ENCODE results near the gene ZNF563. TPM values are rescaled to one million over a fixed set of nuclear protein-coding genes. Genes with fewer than 3 reads are reported as not detected.

ZNF563 gene
- total RNA-seq, 1 experiment from 2014 or later = 1.9 TPM

GRCh38 chr19:12350890-12351197 is 17.4 kb upstream of the ZNF563 start:
- H3K79me2 ChIP-seq (ENCODE audit: insufficient read depth, low read length) = no peaks in the 10 kb centered on the region
- no peak overlapping the region for H2AK5ac ChIP-seq (ENCODE audit: insufficient read length, low read length)
- H2BK15ac ChIP-seq (ENCODE audit: low read depth, low read length) = no peak overlapping the region
- DNase-seq = no peak
- no peak overlapping the region for H3K4me3 Mint-ChIP-seq
- H3K4me2 ChIP-seq (ENCODE audit: insufficient read depth, insufficient read length, low read length) = no peak overlapping the region
- H3K36me3 Mint-ChIP-seq (ENCODE audit: insufficient read depth in 1 of 3, low read depth in 3 of 3) = peaks cover 59 to 74% (median 72%) of the 10 kb centered on the region in 3 experiments
- no peak overlapping the region for H3K56ac ChIP-seq (ENCODE audit: insufficient read length, low read depth, low read length)
- no peaks in the 10 kb centered on the region for H4K20me1 ChIP-seq (ENCODE audit: control insufficient read depth, insufficient read depth, insufficient read length)
- H2BK120ac ChIP-seq (ENCODE audit: low read depth, low read length, poor library complexity, severe bottlenecking) = no peak overlapping the region
- H4K5ac ChIP-seq (ENCODE audit: insufficient read length, low read depth, low read length) = no peak overlapping the region
- H4K8ac ChIP-seq (replicated peaks; ENCODE audit: insufficient read length, low read depth, low read length) = no peak overlapping the region
- H4K91ac ChIP-seq (ENCODE audit: insufficient read length, low read depth, low read length) = no peak overlapping the region
- peaks cover 82 to 86% of the 10 kb centered on the region in 2 experiments for H3K9me3 Mint-ChIP-seq
- no peak overlapping the region for H3T11ph ChIP-seq (ENCODE audit: low read length)
- H2BK20ac ChIP-seq (ENCODE audit: low read depth, low read length, poor library complexity, severe bottlenecking) = no peak overlapping the region
- no peaks in the 10 kb centered on the region for H3K4me1 Mint-ChIP-seq
- no peaks in the 10 kb centered on the region for H3K27me3 ChIP-seq (ENCODE audit: insufficient read depth, low read length)
- TF ChIP-seq, protein P1, sequence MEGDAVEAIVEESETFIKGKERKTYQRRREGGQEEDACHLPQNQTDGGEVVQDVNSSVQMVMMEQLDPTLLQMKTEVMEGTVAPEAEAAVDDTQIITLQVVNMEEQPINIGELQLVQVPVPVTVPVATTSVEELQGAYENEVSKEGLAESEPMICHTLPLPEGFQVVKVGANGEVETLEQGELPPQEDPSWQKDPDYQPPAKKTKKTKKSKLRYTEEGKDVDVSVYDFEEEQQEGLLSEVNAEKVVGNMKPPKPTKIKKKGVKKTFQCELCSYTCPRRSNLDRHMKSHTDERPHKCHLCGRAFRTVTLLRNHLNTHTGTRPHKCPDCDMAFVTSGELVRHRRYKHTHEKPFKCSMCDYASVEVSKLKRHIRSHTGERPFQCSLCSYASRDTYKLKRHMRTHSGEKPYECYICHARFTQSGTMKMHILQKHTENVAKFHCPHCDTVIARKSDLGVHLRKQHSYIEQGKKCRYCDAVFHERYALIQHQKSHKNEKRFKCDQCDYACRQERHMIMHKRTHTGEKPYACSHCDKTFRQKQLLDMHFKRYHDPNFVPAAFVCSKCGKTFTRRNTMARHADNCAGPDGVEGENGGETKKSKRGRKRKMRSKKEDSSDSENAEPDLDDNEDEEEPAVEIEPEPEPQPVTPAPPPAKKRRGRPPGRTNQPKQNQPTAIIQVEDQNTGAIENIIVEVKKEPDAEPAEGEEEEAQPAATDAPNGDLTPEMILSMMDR (conservative IDR thresholded peaks at IDR 0.05) = no peak
- H3K4ac ChIP-seq (ENCODE audit: low read depth, low read length) = no peak overlapping the region
- no peak overlapping the region for H3K9ac ChIP-seq (ENCODE audit: extremely low read depth, insufficient read length, low read length)
- H2AFZ ChIP-seq (ENCODE audit: low read length) = no peak overlapping the region
- no peaks in the 10 kb centered on the region for H3K23me2 ChIP-seq (ENCODE audit: insufficient read length, low read depth, low read length, poor library complexity, severe bottlenecking)
- no peak overlapping the region for H3K23ac ChIP-seq (ENCODE audit: insufficient read length, low read depth, low read length)
- no peaks in the 10 kb centered on the region for H3K4me1 ChIP-seq (ENCODE audit: insufficient read depth, low read length)
- no peaks in the 10 kb centered on the region for H3K79me1 ChIP-seq (ENCODE audit: insufficient read depth, low read depth, low read length, poor library complexity, severe bottlenecking)
- H3K9me3 ChIP-seq (ENCODE audit: control insufficient read depth, low read depth, low read length) = peaks cover 77% of the 10 kb centered on the region
- no peak overlapping the region for H3K27ac Mint-ChIP-seq
- no CpG with 5 or more reads among the region's 5 CpGs for WGBS (ENCODE audit: extremely low coverage, insufficient read length, low lambda C conversion rate)
- no peaks in the 10 kb centered on the region for H3K27me3 Mint-ChIP-seq (ENCODE audit: low read depth)
- no peak overlapping the region for H2BK5ac ChIP-seq (ENCODE audit: insufficient read length, low read length)
- no peak overlapping the region for H2BK12ac ChIP-seq (ENCODE audit: insufficient read length, low read depth, low read length)
- no peak overlapping the region for H3K14ac ChIP-seq (ENCODE audit: insufficient read depth, low read length)
- H3K27ac ChIP-seq (ENCODE audit: insufficient read length, low read depth, low read length) = no peak overlapping the region
- H3K18ac ChIP-seq (ENCODE audit: insufficient read length, low read depth, low read length) = no peak overlapping the region
